ENCODE results near the gene PDE2A.

DNA sequence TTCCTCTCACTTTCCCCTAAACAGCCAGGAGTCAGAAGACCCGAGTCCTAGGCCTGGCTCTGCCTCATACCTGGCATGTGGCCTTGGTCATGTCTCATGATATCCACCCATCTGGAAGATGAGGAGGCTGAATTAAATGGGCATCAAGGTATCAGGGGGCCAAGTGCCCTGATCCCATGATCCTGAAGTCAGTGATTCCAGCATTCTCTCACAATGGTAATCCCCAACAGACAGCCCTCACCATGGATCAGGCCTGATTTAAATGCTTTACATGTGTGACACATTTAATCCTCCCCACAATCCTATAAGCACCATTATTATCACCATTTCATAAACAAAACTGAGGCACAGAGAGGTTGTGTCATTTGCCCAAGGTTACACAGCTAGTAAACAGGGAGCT, 70.0 kb downstream of the PDE2A start:
- TF ChIP-seq, protein P1, sequence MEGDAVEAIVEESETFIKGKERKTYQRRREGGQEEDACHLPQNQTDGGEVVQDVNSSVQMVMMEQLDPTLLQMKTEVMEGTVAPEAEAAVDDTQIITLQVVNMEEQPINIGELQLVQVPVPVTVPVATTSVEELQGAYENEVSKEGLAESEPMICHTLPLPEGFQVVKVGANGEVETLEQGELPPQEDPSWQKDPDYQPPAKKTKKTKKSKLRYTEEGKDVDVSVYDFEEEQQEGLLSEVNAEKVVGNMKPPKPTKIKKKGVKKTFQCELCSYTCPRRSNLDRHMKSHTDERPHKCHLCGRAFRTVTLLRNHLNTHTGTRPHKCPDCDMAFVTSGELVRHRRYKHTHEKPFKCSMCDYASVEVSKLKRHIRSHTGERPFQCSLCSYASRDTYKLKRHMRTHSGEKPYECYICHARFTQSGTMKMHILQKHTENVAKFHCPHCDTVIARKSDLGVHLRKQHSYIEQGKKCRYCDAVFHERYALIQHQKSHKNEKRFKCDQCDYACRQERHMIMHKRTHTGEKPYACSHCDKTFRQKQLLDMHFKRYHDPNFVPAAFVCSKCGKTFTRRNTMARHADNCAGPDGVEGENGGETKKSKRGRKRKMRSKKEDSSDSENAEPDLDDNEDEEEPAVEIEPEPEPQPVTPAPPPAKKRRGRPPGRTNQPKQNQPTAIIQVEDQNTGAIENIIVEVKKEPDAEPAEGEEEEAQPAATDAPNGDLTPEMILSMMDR (conservative IDR thresholded peaks at IDR 0.05), result no peak
- TF ChIP-seq EZH2 (IDR thresholded peaks at IDR 0.05; ENCODE audit: low read depth), result no peak

All from PC-9 (cell line).